SIG-M5 treated with dmso at 0.1 percent for 504 hours (cell line): ENCODE results near the gene TMEM186.
"Not testable (repeated sequence)": the region's sequence is repeated elsewhere in the genome, so short reads cannot be mapped to it uniquely, and the experiment has no call there.

Experiments
- DNase-seq: peaks from one replicate; lab custom pipeline; 2025; ENCODE audit not compliant: unreplicated experiment; lab: John Stamatoyannopoulos, UW

The TMEM186 gene, protein sequence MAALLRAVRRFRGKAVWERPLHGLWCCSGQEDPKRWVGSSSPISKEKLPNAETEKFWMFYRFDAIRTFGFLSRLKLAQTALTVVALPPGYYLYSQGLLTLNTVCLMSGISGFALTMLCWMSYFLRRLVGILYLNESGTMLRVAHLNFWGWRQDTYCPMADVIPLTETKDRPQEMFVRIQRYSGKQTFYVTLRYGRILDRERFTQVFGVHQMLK

DNA sequence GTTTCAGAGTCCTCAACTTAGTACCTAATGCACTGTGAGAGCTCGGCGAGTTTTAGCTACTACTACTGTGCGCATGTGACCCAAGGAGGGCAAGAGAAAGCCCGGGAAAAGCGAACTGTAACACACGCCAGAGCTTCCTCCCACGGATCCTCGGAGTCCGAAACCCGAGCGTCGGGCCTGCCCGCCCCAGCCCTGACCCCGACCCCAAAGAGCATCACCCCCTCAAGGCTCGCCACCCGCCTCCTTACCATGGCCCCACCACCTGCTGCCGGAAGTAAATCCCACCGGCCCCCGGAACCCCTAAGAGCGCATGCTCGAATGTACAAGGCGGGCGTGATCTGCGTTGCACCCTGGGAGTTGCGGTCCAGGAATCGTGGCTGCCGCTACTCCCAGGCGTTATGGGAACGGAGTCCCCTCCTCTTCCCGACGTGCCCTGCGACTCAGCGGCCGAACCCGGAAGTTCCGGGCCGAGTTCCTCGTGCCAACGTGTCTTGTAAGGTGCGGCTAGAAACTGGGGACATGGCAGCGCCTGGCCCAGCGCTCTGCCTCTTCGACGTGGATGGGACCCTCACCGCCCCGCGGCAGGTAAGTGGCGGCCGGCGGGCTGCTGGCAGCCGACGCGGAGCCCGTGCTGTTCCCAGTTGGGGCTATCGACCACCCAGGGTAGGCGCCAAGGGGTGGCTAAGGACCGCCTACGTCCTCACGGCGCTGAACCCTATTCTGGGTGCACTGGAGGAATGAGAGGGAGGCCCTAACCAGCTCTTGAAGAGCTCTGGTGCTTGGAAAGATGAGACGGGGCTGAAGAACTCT is at the start of gene TMEM186, which contains the start of gene PMM2:
Gene TMEM186, minus strand, starts transcription at position 276 of the 810 bp plus-strand sequence. Its CDS starts 25 bp downstream, at position 251.
Gene PMM2, plus strand, starts transcription at position 476 of the 810 bp plus-strand sequence. Its CDS starts 44 bp downstream, at position 520.
- DNase-seq = peak; percentile 96

DNA sequence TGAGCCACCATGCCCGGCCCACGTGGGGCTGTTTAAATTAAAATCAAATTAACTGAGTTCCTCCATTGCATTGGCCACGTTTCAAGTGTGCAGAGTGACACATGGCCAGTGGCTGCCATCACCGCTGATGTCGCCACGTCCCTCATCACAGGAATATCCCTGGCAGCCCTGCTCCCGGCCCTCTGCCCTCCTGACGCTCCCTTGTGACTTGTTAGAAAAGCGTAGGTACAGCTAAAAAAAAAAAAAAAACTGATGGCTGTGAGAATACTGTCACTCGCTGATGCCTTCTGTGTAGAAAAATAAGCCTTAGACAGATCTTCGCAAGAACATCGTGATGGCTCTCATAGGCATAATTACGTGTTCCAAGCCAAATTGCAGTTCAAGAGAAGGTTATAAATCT is 49.7 kb upstream of the TMEM186 start:
- no peak for DNase-seq

DNA sequence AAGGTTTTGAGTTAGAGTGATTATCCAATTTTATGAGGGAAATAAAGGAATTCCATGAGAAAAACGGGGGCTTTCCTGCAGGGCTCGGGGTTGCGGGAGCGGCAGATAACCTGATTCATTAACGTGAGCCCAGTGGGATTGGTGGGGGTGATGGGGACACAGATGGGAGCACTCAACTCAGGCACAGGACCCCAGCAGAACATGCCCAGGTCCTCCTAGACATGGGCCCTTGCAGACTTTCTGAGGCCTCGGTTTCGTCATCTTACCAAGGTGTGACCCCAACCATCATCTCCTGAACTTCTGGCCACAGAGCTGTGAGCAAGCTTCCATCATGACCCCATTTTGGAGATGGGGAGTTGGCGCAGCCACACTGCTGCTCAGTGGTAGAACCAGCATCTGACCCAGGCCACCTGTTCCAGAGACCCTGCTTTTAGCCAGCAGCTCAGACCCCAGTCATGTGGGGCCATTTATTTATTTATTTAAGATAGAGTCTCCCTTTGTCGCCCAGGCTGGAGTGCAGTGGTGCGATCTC is 49.0 kb upstream of the TMEM186 start:
- DNase-seq = no peak

DNA sequence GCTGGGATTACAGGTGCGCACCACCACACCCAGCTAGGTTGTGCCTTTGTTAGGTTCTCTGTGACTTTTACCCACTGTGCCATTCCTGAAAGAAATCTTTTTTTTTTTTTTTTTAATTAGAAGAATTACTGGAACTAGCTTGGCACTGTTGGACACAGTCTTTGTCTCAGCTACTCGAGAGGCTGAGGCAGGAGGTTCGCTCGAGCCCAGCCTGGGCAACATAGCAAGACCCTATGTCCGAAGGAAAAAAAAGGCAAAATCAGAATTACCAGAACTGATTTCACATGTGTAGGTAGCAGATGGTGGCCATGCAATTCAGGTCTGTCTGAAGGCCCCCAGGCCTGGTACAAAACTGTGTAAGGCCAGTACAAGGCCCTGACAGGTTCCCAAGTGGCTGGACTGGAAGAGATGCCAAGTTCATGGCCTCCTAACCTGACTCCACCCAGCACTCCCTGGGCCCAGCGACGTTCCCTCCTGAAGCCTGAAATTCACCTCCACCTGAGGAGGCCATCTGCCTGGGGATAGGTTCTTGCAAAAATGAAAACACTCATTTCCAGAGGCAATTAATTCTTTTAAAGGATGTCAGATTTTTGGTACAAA is 48.4 kb upstream of the TMEM186 start:
- no peak for DNase-seq

DNA sequence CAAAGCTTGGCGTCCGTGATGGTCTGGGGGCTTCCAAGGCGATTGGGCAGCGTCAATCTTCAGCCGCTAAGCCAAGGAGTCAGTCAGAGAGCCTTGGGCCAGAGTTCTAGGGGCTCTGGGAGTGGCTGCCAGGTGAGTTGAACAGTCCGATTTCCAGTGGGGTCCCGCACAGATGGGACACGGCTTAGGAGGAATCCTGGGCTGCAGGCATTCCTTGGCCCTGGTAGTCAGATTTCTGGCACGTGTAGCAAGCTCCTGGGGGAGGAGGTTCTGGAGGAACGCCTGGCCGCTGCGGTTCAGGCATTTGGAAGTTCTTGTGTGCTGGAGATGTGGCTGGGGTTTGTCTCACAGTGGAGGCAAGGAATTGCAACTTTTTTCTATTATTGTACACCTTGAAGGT is 45.9 kb upstream of the TMEM186 start:
- DNase-seq = not testable (repeated sequence)

DNA sequence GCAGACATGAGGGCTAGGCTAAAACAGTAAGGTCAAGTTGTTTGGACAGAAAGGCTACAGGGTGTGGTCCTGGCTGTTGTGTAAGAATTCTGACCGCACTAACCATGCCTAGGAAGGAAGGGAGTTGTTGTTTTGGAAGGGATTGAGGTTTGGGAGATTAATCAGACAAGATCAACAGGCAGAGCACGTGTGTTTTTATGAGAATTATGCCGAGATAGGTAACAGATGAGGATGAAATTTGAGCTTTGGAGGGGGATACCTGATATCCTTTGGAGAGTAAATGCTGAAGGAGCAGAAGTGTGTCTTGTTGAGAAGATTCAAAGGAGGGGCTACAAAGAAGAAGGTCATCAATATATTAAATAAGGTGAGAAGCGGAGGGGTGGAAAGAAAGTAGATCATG is 44.6 kb upstream of the TMEM186 start:
- DNase-seq = not testable (repeated sequence)

DNA sequence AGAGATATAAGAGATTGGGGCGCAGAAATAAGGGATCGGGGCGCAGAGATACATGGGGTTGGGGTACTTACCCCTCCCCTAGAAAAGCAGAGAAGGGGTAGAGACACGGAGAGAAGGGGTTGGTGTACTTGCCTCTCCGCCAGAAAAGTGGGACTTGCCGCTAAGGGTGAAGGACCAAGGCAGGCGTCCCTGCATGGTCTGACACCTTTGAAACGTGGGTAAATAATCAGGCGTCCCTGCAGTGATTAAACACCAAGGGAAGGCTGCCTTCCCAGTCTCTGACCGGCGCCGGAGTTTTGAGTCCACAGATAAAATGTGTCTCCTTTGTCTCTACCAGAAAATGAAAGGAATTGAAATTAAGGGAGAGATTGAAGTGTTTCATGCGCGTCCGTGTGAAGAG is 40.2 kb upstream of the TMEM186 start:
- DNase-seq = not testable (repeated sequence)

DNA sequence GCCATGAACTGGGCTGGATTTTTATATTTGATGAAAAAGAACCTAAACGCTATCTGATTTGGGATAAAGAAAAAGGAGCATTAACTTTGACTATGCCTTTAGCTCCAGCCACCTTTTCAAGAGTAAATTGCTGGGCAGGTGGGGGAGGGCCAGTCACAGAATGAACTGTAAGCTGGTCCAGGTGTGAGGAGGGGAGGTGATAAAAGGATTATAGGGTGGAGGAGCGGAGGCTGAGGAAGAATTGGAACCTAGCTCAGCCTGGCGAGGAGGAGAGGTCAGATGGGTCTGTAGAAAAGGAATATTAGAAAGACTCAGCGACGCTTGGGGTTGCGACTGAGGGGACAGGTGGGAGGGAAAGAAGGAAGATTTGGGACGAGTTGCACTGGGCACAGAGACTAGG is 39.4 kb upstream of the TMEM186 start:
- DNase-seq = not testable (repeated sequence)

DNA sequence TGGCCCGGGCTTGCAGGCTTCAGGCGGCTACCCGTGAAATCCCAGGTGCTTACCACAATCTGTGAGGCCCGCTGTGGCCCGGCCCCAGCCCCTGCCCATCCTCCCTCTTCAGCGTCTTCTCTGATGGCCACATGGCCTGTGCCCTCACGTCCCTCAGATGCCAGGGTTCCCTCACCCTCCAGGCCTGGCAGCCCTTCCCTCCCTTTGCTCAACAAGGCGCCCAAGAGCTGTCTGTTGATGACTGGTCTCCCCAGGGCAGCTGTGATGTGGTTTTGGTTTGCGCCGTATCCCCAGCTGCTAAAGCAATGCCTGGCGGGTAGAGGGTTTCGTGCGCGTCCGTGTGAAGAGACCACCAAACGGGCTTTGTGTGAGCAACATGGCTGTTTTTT is 35.3 kb upstream of the TMEM186 start:
- DNase-seq = no peak

DNA sequence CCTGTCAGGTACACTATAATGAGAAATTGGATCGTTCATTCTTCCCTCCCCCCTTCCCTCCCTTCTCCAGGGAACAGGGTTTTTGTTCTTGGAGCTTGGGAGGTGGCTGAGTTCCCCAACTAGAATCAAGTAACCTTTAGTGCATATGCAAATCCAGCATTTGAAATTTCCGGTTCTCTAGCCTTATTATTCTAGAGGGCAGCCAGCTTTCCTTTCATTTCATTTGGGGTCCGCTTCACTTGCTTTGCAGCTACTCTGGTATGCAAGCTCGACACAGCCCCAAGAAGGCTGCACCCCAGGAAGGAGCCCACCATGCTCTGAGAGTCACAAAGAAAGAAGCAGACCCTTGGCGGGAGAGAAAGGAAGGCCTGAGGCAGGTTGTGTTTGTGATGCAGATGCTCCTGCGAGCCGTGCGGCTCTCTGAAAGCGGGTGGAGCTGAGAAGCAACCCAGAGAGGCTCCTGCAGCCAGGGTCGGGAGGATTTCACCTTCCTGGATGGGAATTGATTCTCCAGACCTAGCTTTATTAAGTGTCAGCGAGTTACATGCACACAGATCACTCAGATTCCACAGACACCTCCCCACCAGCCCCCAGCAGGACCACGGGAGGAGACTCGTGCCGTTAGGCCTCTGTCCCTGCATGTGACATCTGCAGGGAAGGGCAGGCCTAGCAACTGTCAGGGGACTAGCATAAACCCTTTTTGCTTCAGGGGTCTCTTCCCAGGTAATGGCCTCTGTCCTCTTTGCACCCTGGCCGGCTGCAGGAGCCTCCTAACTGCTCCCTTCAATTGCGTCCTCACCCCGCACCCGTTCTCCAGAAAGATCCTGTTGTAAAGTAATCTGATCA is 34.7 kb upstream of the TMEM186 start:
- no peak for DNase-seq

DNA sequence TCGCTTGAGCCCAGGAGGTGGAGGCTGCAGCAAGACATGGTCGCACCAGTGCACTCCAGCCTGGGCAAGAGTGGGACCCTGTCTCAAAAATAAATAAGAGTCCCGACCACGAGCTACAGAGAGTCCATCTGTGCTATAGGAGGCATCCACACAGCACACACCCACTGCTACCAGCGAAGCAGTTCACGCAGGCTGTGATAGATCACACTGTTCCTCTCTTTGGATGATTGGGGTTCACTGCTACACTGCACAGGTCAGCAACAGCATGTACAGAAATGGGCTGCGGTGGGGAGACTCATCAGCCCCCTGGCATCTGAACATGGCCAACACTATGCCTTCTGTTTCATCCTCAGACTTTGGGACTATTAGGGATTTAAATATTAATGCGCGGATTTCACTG is 34.0 kb upstream of the TMEM186 start:
- no peak for DNase-seq

DNA sequence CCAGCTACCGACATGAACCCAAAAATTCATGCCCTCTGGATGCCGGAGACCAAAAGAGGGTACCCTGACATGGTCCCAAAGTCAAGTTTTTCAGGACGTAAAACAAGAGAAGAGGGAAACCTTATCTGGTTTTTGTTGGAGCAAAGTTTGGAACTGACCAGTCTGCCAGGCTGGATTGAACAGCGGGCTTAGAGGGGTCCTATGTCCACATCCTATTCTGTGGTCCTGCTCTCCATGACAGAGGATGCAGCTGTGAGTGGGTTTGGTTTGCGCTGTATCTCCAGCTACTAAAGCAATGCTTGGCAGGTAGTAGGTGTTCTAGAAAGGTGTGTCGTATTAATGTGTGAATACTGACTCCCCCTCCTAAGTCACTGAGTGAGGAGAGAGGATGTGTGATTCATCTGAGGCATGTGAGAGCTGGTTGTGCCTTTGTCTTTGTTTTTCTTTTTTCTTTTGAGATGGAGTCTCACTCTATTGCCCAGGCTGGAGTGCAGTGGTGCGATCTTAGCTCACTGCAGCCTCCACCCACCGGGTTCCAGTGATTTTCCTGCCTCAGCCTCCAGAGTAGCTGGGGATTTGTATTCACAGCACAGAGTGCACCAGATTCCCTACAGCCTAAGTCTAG is 31.2 kb upstream of the TMEM186 start:
- no peak for DNase-seq

DNA sequence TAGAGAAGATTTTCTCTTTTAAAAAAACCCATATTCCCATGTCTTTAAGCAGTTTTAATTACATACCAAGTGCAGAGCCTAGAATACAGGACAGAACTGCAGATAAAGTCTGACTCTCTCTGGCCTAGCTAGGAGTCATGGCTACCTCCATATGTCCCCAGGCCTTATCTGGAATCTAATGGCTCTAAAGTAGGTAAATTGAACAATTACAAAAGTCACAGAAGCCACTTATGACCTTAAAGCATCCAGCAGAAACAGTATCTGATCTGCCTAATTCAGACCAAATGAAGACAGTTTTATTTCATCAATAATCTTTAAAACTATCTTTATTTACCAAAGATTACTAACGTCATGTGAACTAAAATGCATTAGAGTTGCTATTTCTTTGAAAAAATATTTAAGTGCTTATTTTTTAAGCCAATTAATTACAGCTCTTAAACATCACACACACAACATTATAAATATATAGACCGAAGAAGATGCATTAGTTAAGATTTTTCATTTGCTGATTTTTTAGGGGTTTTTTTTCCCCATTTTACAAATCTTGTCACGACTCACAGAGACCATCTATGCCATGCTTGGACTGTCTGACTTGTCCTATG is 28.9 kb upstream of the TMEM186 start:
- no peak for DNase-seq

DNA sequence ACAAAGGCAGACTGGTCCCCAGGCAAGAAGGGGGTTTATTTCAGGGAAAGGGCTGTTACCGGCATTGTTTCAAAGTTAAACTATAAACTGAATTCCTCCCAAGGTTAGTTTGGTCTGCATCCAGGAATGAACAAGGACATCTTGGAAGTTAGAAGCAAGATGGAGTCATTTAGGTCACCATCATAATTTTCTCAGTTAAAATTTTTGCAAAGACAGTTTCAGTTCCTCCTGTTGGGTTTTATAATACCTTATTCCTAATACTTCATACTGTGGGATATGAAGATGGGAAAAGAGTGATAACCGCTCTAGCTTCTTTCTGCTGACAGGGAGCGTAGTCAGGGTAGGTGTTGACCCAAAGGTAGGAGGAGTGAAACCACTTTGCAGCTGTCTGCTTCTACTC is 25.0 kb upstream of the TMEM186 start:
- no peak for DNase-seq

DNA sequence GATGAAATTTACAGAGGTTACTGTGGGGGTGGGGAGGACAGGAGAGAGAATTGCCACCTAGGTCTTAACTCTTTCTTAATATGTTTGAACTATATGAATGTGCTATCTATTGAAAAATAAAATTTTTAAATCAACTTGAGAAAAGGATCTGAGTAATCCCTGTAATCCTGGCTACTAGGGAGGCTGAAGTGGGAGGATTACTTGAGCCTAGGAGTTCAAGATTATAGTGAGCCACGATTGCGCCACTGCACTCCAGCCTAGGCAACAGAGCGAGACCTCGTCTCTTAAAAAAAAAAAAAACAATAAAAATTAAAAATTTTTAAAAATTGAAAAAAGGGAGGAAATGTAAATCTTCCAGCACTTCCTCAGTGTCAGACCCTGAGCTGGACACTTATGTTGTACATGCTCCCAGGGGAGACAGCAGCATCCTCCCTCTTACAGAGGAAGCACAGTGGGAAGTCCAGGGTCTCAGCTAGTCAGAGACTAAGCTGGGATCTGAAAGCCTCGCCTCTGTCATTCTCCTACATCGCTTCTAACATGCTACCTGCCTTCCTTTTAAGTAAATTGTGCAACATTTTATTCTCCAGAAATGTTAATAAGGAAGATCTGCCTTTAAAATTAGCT is 22.1 kb upstream of the TMEM186 start:
- no peak for DNase-seq

DNA sequence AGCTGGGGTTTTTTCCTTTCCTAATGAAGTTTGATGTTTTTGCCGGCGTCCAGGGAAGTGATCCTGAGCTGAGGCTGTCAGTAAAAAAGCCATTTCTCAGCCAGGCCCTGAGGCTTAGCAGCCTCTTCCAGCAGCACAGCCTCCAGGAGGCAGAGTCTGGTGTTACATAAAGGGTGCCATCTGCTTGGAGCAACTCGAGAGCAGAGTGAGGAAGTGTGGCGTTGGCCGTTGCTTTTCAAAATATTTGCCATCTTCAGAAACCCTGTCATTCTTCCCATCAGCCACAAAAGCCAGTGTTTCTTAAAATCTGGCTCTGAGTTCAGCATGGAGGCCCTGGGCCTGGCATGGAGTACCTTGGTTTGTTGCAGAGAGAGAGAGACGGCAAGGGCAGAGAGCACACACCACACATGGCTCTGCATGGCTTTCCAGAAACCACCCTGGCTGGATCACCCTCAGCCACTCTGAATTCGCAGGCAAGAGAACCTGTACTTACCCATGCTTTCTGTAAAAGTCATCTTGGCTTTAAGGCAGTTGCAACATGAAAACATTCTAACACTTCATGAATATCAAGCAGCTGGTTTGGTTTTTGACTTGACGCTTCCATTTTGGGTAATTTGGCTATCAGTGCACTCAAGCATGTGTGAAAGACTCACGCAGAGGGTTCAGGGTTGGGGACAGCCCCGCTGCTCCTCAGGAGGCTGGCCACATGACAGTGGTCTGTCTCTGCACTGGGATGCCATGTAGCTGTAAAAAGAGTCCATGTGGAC is 21.2 kb upstream of the TMEM186 start:
- no peak for DNase-seq

DNA sequence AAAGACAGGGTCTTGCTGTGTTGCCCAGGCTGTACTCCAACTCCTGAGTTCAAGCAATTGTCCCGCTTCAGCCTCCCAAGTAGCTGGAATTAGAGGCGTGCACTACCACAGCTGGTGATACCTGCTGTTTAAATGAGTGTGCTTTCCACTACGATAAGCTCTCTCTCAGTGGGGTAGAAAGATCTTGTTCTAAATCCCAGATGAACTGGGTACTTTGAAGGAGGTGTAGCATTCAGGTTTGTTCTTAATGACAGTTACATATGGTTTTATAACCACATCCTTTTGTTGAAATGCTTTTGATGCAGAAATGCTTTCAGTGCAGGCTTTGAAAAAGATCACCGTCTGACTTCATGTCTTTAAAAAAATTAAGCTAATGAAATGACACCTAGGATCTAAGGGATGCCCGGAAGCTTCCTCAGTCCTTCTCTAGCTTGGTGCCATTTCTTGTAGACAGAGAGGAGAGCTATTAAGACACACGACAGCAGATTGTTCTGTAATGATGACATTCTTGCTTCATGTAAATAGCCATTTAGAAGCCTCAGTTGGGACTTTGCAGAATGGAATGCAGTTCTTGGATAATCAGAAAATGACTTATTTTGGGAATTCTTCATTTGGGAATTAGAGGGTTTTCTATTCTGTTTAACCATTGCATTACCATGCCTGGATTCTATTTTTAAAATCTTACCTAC is 19.7 kb upstream of the TMEM186 start:
- no peak for DNase-seq

DNA sequence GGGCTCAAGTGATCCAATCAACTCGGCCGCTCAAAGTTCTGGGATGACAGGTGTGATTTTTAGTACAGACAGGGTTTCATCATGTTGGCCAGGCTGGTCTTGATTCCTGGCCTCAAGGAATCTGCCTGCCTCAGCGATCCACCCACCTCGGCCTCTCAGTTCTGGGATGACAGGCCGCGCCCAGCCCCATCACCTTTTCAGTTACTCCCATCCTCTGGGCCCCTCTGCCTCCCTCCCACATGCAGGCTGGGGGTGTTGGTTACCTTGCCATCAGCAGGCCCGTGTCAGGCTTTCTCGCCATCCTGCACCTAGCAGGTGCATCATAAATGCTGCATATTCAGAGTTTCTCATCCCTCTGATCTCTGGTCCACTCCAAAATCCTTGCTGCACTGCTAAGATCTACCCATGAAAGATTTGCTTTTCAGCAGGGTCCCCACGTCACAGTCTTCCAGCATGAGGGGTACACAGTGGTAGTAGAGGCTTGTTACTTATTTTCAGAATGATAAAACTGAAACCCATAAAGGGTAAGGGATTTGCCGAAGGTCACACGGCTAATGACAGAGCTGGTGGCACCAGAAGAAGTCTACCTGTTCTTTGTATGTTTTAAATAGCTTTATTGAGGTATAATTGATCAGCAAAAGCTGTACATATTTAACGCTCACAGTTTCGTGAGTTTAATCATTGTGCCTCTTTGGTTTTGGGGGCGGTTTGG is 16.8 kb upstream of the TMEM186 start:
- no peak for DNase-seq
